Gastroesophageal sphincter (tissue), 3 donors: ENCODE measurements around the gene NOP53.

Experiments
- EP300 ChIP-seq: sonication (generic); formaldehyde crosslinking; IDR thresholded peaks from one replicate; pipeline ENCODE4 v1.6.1; 2017; ENCODE audit warnings: antibody characterized with exemption, mild to moderate bottlenecking
- POLR2A ChIP-seq, 2 donors: fragments of 450-650 bp; IDR thresholded peaks; one replicate each; pipeline ENCODE4 v1.6.1; 2017; ENCODE audit warnings: antibody characterized with exemption in 2 of 2, mild to moderate bottlenecking in 2 of 2, moderate library complexity in 1 of 2
- POLR2AphosphoS5 ChIP-seq: sonication (generic); formaldehyde crosslinking; IDR thresholded peaks from one replicate; pipeline ENCODE4 v1.6.1; 2017; ENCODE audit warnings: antibody characterized with exemption
- TF ChIP-seq, protein P1 (sequence below), 4 experiments: fragments of 200-600 bp in 2 of 4; fragments of 450-650 bp in 2 of 4; sonication (generic) in 1 of 4; IDR thresholded peaks; one replicate each; pipeline ENCODE4 v1.5.1; 2017 to 2019; ENCODE audit warnings: antibody characterized with exemption in 4 of 4, mild to moderate bottlenecking in 2 of 4, moderate library complexity in 2 of 4

GRCh38 chr19:47755762-47756626 lies 10.6 kb downstream of the NOP53 start:
- TF ChIP-seq, protein P1, sequence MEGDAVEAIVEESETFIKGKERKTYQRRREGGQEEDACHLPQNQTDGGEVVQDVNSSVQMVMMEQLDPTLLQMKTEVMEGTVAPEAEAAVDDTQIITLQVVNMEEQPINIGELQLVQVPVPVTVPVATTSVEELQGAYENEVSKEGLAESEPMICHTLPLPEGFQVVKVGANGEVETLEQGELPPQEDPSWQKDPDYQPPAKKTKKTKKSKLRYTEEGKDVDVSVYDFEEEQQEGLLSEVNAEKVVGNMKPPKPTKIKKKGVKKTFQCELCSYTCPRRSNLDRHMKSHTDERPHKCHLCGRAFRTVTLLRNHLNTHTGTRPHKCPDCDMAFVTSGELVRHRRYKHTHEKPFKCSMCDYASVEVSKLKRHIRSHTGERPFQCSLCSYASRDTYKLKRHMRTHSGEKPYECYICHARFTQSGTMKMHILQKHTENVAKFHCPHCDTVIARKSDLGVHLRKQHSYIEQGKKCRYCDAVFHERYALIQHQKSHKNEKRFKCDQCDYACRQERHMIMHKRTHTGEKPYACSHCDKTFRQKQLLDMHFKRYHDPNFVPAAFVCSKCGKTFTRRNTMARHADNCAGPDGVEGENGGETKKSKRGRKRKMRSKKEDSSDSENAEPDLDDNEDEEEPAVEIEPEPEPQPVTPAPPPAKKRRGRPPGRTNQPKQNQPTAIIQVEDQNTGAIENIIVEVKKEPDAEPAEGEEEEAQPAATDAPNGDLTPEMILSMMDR (IDR thresholded peaks at IDR 0.05): no peak
- TF ChIP-seq POLR2A (IDR thresholded peaks at IDR 0.05): no peak
- no peak for TF ChIP-seq EP300
- no peak for TF ChIP-seq POLR2AphosphoS5
